Lower lobe of right lung (tissue), 2 donors: ENCODE data around the gene SLC1A5. TPM values are rescaled to one million over a fixed set of nuclear protein-coding genes. Genes with fewer than 3 reads are reported as not detected.

Source experiments
- ATAC-seq, 2 donors: fragments of 200-7000 bp; cut with Tn5 transposase; one replicate each; pipeline ENCODE4 v1.9.1; 2020 to 2022; ENCODE audit warnings: mild to moderate bottlenecking in 2 of 2, moderate library complexity in 2 of 2
- DNase-seq: peaks from one replicate; pipeline ENCODE4 v3.0.0-alpha.2; 2020
- H3K27ac ChIP-seq: fragments of 200-600 bp; one replicate; pipeline ENCODE4 v1.8.0; 2022
- H3K27me3 ChIP-seq: fragments of 200-600 bp; one replicate; pipeline ENCODE4 v1.8.0; 2022; ENCODE audit warnings: low read depth
- H3K36me3 ChIP-seq: fragments of 200-600 bp; one replicate; pipeline ENCODE4 v1.8.0; 2022; ENCODE audit warnings: mild to moderate bottlenecking
- H3K4me1 ChIP-seq: fragments of 200-600 bp; one replicate; pipeline ENCODE4 v1.8.0; 2022
- H3K4me3 ChIP-seq: fragments of 200-600 bp; one replicate; pipeline ENCODE4 v1.8.0; 2022; ENCODE audit warnings: mild to moderate bottlenecking
- H3K9me3 ChIP-seq: fragments of 200-600 bp; one replicate; pipeline ENCODE4 v1.8.0; 2022
- intact Hi-C: fragments of 100-400 bp; cut with DNase I; formaldehyde crosslinking; loops from one replicate; pipeline ENCODE4 v1.11.0; 2022
- long read RNA-seq: library from polyadenylated mRNA; unstranded; transcript quantifications from one replicate; pipeline ENCODE4 v2.0.0, GENCODE V29; 2021
- total RNA-seq: library from RNA; stranded (reverse); fragmentation: NEBNext Ultra II Directional; extraction: Animal tissue kit (Norgen Biotek cat#: 25700); gene quantifications from one replicate; pipeline ENCODE4 v1.2.1, GENCODE V29; 2021
- TF ChIP-seq, protein P1 (sequence below): fragments of 200-600 bp; IDR thresholded peaks from one replicate; pipeline ENCODE4 v1.8.0; 2022; ENCODE audit warnings: antibody characterized with exemption, mild to moderate bottlenecking
- donor health status: DM: no; HTN: yes; CAD: no; lungs with severe emphysema.

Gene SLC1A5
- 120 TPM for total RNA-seq
- long read RNA-seq, transcript SLC1A5-205 (7 exons, 2,031 nt): minor isoform, 6 of 149 reads
- long read RNA-seq, transcript SLC1A5-203 (8 exons, 2,882 nt): major isoform, 111 of 149 reads
- long read RNA-seq, partial matches to known transcripts: 27 of 149 reads
- long read RNA-seq, other reads (novel, unspliced or antisense): 2 of 149 reads

DNA sequence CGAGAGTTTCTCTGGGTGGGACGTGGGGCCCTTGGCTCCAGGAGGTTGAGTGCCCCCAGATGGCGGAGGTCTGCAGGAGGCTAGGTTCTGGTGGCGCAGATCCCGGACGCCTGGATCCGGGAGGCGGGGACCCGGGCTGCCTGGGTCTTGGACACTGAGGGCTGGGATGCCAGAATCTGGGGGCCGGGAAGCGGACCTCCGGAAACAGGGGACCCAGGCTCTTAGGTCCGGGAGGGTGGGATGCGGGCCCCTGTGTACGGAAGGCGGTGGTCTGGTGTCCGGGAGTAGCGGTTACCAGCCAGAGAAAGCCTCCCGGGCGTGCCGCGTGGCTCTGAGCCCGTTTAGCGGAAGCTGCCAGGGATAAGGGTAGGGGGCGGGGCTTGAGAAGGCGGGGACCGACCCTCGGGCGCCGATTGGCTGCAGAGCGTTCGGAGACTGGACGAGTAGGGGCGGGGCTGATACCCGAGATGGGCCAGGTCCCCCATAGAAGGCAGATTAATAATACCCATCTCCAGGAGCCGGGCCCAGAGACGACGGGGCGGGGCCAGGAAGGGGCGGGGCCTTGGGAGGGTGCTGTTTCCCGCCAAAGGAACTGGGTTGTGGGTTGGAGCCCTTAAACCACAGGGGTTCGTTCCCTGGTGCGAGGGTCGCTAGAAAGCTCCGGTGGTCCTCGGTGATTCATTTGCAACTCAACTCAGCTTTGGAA lies at the start of gene SLC1A5:
TSS of gene SLC1A5 (minus strand) at position 333 of the 706 bp plus-strand sequence. CDS start 629 bp downstream, outside the sequence.
- no peaks in the 10 kb centered on the region for H3K27me3 ChIP-seq
- DNase-seq (peak; percentile 98), ATAC-seq (peak; percentile 88 to 94)
- H3K4me1 ChIP-seq: peaks cover 42% of the 10 kb centered on the region
- intact Hi-C loops: no loop called here
- H3K27ac ChIP-seq: peak within 1 kb of the TSS; percentile 90
- H3K36me3 ChIP-seq: peaks cover 4% of the 10 kb centered on the region
- peak within 1 kb of the TSS; percentile 86 for H3K4me3 ChIP-seq
- H3K9me3 ChIP-seq: no peaks in the 10 kb centered on the region
- TF ChIP-seq, protein P1, sequence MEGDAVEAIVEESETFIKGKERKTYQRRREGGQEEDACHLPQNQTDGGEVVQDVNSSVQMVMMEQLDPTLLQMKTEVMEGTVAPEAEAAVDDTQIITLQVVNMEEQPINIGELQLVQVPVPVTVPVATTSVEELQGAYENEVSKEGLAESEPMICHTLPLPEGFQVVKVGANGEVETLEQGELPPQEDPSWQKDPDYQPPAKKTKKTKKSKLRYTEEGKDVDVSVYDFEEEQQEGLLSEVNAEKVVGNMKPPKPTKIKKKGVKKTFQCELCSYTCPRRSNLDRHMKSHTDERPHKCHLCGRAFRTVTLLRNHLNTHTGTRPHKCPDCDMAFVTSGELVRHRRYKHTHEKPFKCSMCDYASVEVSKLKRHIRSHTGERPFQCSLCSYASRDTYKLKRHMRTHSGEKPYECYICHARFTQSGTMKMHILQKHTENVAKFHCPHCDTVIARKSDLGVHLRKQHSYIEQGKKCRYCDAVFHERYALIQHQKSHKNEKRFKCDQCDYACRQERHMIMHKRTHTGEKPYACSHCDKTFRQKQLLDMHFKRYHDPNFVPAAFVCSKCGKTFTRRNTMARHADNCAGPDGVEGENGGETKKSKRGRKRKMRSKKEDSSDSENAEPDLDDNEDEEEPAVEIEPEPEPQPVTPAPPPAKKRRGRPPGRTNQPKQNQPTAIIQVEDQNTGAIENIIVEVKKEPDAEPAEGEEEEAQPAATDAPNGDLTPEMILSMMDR: no peak

DNA sequence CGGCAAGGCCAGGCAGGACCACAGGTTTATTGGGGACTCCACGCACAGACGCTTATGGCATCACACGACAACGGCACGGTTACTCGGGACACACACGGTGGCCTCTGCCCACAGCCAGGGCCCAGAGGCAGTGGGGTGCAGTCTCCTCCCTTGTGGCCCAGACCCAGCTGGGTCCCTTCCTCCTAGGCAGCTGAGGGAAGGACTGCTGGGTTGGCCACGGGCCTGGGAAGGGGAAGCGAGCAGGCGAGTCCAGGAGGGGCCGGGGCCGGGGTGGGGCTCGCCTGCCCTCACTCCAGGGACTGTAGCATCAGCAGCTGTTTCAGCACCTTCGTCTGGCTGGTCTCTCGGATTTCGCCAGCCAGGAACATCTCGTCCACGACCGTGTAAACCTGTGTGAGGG lies 49.8 kb upstream of the SLC1A5 start:
- intact Hi-C loops: loop anchor here (10.0 kb wide), 1 partner anchor 73 kb away; no protein-coding TSS in a partner anchor
- TF ChIP-seq, protein P1: no peak
- Histone ChIP-seq H3K27me3 (no peaks in the 10 kb centered on the region), H3K4me1 (peaks cover 14% of the 10 kb centered on the region), H3K9me3 (no peaks in the 10 kb centered on the region), H3K36me3 (peaks cover 46% of the 10 kb centered on the region), H3K27ac (no peak overlapping the region), H3K4me3 (no peak overlapping the region)
- no peak for ATAC-seq
- DNase-seq: no peak

DNA sequence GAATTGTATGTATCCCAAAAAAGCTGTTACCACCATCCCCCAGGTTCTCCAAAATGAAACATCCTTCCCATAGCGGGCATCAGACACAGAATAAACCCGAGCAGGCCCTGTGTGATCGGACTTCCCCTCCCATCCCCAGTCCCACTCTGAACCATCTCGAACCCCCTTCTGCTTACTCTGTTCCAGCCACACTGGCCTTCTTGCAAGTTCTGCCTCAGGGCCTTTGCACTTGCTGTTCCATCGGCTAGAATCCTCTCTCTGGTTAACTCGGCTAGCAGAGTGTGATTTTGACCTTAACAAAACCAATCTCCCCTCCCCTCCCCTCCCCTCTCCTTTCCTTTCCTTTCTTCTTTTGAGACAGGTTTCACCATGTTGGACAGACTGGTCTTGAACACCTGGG lies 46.6 kb upstream of the SLC1A5 start:
- Histone ChIP-seq H3K27me3 (no peaks in the 10 kb centered on the region), H3K27ac (no peak overlapping the region), H3K36me3 (peaks cover 30% of the 10 kb centered on the region), H3K4me1 (peaks cover 5% of the 10 kb centered on the region), H3K9me3 (no peaks in the 10 kb centered on the region), H3K4me3 (no peak overlapping the region)
- TF ChIP-seq, protein P1: no peak
- ATAC-seq (no peak), DNase-seq (no peak)
- intact Hi-C loops: loop anchor here (10.0 kb wide), 1 partner anchor 70 kb away; no protein-coding TSS in a partner anchor

DNA sequence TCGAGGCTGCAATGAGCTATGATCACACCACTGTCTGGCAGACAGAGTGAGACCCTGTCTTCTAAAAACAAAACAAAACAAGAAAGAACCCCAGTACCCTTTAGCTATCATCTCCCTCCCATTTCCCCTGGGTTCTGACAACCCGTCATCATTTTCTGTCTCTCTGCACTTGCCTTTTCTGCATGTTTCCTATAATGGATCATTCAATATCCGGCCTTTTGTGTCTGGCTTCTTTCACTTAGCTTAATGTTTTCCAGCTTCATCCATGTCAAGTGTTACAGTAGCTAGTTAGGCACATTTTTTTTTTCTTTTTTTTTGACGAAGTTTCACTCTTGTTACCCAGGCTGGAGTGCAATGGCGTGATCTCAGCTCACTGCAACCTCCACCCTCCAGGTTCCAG lies 45.7 kb upstream of the SLC1A5 start:
- Histone ChIP-seq H3K4me3 (no peak overlapping the region), H3K27me3 (no peaks in the 10 kb centered on the region), H3K36me3 (peaks cover 22% of the 10 kb centered on the region), H3K27ac (no peak overlapping the region), H3K9me3 (no peaks in the 10 kb centered on the region), H3K4me1 (no peaks in the 10 kb centered on the region)
- intact Hi-C loops: loop anchor here (10.0 kb wide), 1 partner anchor 69 kb away; no protein-coding TSS in a partner anchor
- no peak for ATAC-seq
- TF ChIP-seq, protein P1: no peak
- no peak for DNase-seq

DNA sequence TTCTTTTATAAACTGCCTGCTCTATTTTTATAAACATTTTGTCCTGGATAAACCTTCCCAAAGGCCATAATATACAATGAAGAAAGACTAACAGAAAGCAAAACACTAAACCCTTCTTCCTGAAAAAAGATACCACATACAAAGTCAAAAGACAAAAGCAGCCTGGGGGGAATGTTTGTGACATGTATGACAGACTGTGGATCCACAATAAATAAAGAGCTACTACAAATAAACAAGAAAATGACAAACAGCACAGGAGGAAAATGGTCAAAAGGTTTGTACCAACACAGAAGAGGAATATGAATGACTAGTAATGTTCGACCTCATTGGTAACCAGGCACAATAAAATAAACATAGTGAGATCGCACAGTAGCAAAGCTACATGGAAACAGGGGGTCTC lies 42.5 kb upstream of the SLC1A5 start:
- ATAC-seq (no peak), DNase-seq (no peak)
- no peaks in the 10 kb centered on the region for H3K36me3 ChIP-seq
- no peaks in the 10 kb centered on the region for H3K9me3 ChIP-seq
- no peaks in the 10 kb centered on the region for H3K4me1 ChIP-seq
- no peak overlapping the region for H3K4me3 ChIP-seq
- intact Hi-C loops: loop anchor here (10.0 kb wide), 1 partner anchor 66 kb away; no protein-coding TSS in a partner anchor
- TF ChIP-seq, protein P1: no peak
- H3K27ac ChIP-seq: no peak overlapping the region
- no peaks in the 10 kb centered on the region for H3K27me3 ChIP-seq
